Activated T-cell treated with anti-CD3 and anti-CD28 coated beads, Interleukin-2, amount 50 U/mL, for 1 hour (primary cell): ENCODE measurements around the gene PCSK4.
"Not testable (repeated sequence)": the region's sequence is repeated elsewhere in the genome, so short reads cannot be mapped to it uniquely, and the experiment has no call there.

Experiments used
- DNase-seq: peaks from one replicate; pipeline ENCODE4 v3.0.0-alpha.2; 2020

PCSK4 gene

GRCh38 chr19:1486720-1487575, 3.2 kb downstream of the PCSK4 start:
- DNase-seq, result no peak

- DNase-seq, result no peak
Measured at GRCh38 chr19:1483979-1484428, 6.1 kb downstream of the PCSK4 start.

- no peak for DNase-seq
Measured at GRCh38 chr19:1483131-1483978, 6.8 kb downstream of the PCSK4 start.

GRCh38 chr19:1482361-1483130, 7.6 kb downstream of the PCSK4 start:
- DNase-seq, result no peak

- no peak for DNase-seq
Measured at GRCh38 chr19:1481893-1482360, 8.2 kb downstream of the PCSK4 start.

GRCh38 chr19:1481224-1481892, 8.8 kb downstream of the PCSK4 start:
- no peak for DNase-seq

- peak; percentile 89 for DNase-seq
Measured at GRCh38 chr19:1478934-1479707, 11.0 kb downstream of the PCSK4 start, which contains the start of gene C19orf25. Gene C19orf25, minus strand, starts transcription at chr19:1479215. Its CDS starts 312 bp downstream, at chr19:1478903.

GRCh38 chr19:1477056-1477455, 13.1 kb downstream of the PCSK4 start:
- not testable (repeated sequence) for DNase-seq

GRCh38 chr19:1475751-1476437, 14.3 kb downstream of the PCSK4 start:
- no peak for DNase-seq

- DNase-seq, result no peak
Measured at GRCh38 chr19:1474765-1475351, 15.3 kb downstream of the PCSK4 start.

- no peak for DNase-seq
Measured at GRCh38 chr19:1474011-1474764, 16.0 kb downstream of the PCSK4 start.

- no peak for DNase-seq
Measured at GRCh38 chr19:1473085-1473851, 16.9 kb downstream of the PCSK4 start.

- no peak for DNase-seq
Measured at GRCh38 chr19:1472231-1473084, 17.7 kb downstream of the PCSK4 start.

- DNase-seq, result peak; percentile 50
Measured at GRCh38 chr19:1471515-1472160, 18.5 kb downstream of the PCSK4 start.

GRCh38 chr19:1471010-1471514, 19.1 kb downstream of the PCSK4 start:
- DNase-seq, result peak; percentile 39

- peak; percentile 77 for DNase-seq
Measured at GRCh38 chr19:1470305-1471009, 19.7 kb downstream of the PCSK4 start.

GRCh38 chr19:1470055-1470304, 20.2 kb downstream of the PCSK4 start:
- no peak for DNase-seq
